BJ (cell line): Measurements from ENCODE around the gene LDLRAD4. TPM values are rescaled to one million over a fixed set of nuclear protein-coding genes. Genes with fewer than 3 reads are reported as not detected.

Source experiments
- CTCF ChIA-PET: fragments of 350-600 bp; formaldehyde crosslinking; extraction: SDS; loops from one replicate; lab custom pipeline; 2021; ENCODE audit warnings: antibody characterized with exemption, inconsistent platforms; lab: Yijun Ruan, JAX
- POLR2A ChIA-PET: fragments of 300-600 bp; sonication (Branson Sonifier 250); formaldehyde crosslinking; extraction: SDS; loops from one replicate; lab custom pipeline; 2021; ENCODE audit warnings: antibody characterized with exemption; lab: Charles Lee
- DNase-seq: peaks from one replicate; pipeline ENCODE4 v3.0.0-alpha.2; 2011; ENCODE audit warnings: low read depth
- H3K27me3 ChIP-seq: 2 replicates; pipeline ENCODE4 v1.6.0; 2011; ENCODE audit warnings: low read length; ENCODE audit not compliant: control insufficient read depth, insufficient read depth
- H3K36me3 ChIP-seq: 2 replicates; pipeline ENCODE4 v1.5.1; 2011; ENCODE audit warnings: low read length; ENCODE audit not compliant: control insufficient read depth, insufficient read depth
- H3K4me3 ChIP-seq: 2 replicates; pipeline ENCODE4 v1.5.1; 2011; ENCODE audit warnings: low read depth, mild to moderate bottlenecking, control low read depth, low read length
- CTCF ChIP-seq: IDR thresholded peaks from 2 replicates; pipeline ENCODE4 v1.5.1; 2011; ENCODE audit warnings: low read depth, mild to moderate bottlenecking, control low read depth, inconsistent platforms, low read length, moderate library complexity; ENCODE audit not compliant: insufficient read depth
- polyA plus RNA-seq: library from polyadenylated mRNA; depleted of rRNA; stranded (reverse); fragments of >200 nt; gene quantifications from 2 replicates; pipeline ENCODE4 v1.2.3, GENCODE V29; 2011

The LDLRAD4 gene
- polyA plus RNA-seq, 1 experiment, result not detected

- CTCF ChIA-PET, result no interaction called here
- Histone ChIP-seq H3K36me3 (no peaks in the 10 kb centered on the region), H3K4me3 (no peak overlapping the region), H3K27me3 (peaks cover 4% of the 10 kb centered on the region)
- DNase-seq, result no peak
- POLR2A ChIA-PET, result no interaction called here
- TF ChIP-seq CTCF, result no peak
Observed at GRCh38 chr18:13455960-13456481, 237.5 kb downstream of the LDLRAD4 start.

- no peak for DNase-seq
- ChIA-PET CTCF (no interaction called here), POLR2A (no interaction called here)
- no peak for TF ChIP-seq CTCF
- no peak overlapping the region for H3K4me3 ChIP-seq
- peaks cover 4% of the 10 kb centered on the region for H3K27me3 ChIP-seq
- no peaks in the 10 kb centered on the region for H3K36me3 ChIP-seq
Observed at GRCh38 chr18:13456736-13457271, 238.2 kb downstream of the LDLRAD4 start.

GRCh38 chr18:13457327-13457726 lies 238.8 kb downstream of the LDLRAD4 start:
- peaks cover 4% of the 10 kb centered on the region for H3K27me3 ChIP-seq
- TF ChIP-seq CTCF, result no peak
- CTCF ChIA-PET, result no interaction called here
- no peak for DNase-seq
- POLR2A ChIA-PET, result no interaction called here
- H3K36me3 ChIP-seq, result no peaks in the 10 kb centered on the region
- H3K4me3 ChIP-seq, result no peak overlapping the region

GRCh38 chr18:13460946-13461345 lies 242.4 kb downstream of the LDLRAD4 start:
- no peak overlapping the region for H3K4me3 ChIP-seq
- ChIA-PET POLR2A (no interaction called here), CTCF (no interaction called here)
- H3K36me3 ChIP-seq, result no peaks in the 10 kb centered on the region
- no peaks in the 10 kb centered on the region for H3K27me3 ChIP-seq
- no peak for TF ChIP-seq CTCF
- DNase-seq, result no peak

- ChIA-PET CTCF (no interaction called here), POLR2A (no interaction called here)
- TF ChIP-seq CTCF, result no peak
- Histone ChIP-seq H3K36me3 (no peaks in the 10 kb centered on the region), H3K27me3 (no peaks in the 10 kb centered on the region), H3K4me3 (no peak overlapping the region)
- DNase-seq, result no peak
Observed at GRCh38 chr18:13461469-13461868, 242.9 kb downstream of the LDLRAD4 start.
